A673 (cell line): ENCODE data around the gene IGF2.

Experiments
- CTCF ChIP-seq: fragments of 300-800, 200-600 bp; sonication (generic); conservative IDR thresholded peaks from 2 replicates; pipeline ENCODE4 v1.5.1; 2017; ENCODE audit warnings: low read depth, mild to moderate bottlenecking, antibody characterized with exemption, low read length, moderate library complexity, mixed read lengths
- EZH2 ChIP-seq: fragments of 200-600 bp; sonication (generic); IDR thresholded peaks from 2 replicates; pipeline ENCODE4 v1.6.1; 2017; ENCODE audit warnings: borderline replicate concordance, low read depth, mild to moderate bottlenecking, mixed read lengths, antibody characterized with exemption, low read length; ENCODE audit not compliant: poor library complexity, severe bottlenecking

GRCh38 chr11:2135648-2136201, 3.5 kb downstream of the IGF2 start:
- TF ChIP-seq CTCF (no peak), EZH2 (no peak)
